HG03342 (cell line): ENCODE results near the gene LRPPRC.
"Not testable (repeated sequence)": the region's sequence is repeated elsewhere in the genome, so short reads cannot be mapped to it uniquely, and the experiment has no call there.

Experiments
- ATAC-seq: cut with Tn5 transposase; IDR thresholded peaks from one replicate; pipeline ENCODE4 v1.9.1; 2021; ENCODE audit warnings: mild to moderate bottlenecking, moderate library complexity; ENCODE audit not compliant: unreplicated experiment

The LRPPRC gene

DNA sequence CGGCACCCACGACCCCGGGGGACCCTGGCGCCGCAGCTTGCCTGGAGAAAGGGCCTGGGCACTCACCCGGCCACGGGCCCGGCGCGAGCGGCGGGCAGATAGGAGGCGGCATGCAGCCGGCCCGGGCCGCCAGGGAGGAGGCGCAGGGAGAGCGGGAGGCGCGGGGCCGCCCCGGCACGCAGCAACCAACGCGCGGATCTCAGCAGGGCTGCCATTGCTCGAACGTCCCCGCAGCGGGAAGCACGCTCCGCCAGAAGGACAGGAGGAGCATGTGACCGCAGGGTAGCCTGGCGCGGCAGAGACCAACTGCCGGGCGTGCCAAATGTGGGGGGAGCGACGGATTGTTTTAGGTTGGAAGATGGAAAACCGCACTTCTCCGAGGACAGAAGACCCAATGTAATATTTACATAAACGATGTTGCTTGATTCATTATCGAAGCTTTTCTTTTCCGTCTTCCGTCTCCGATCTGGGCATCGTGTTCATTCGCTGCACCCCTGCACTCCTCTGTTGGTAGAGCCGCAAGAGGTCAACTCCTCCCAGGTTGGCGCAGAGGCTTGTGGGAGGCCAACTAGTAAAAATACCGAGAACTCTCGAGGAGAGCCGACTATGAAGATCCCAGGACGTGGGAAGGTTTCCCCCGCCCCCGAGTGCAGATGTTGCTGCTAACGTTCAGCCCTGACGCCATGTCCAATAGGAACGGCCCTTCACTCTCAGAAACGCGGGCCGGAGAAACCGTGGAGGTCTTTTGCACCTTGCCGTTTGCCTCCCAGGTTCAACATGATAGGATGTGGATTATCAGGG, at the start of gene LRPPRC:
Gene LRPPRC, minus strand, starts transcription at position 257 of the 801 bp plus-strand sequence. Its CDS starts 42 bp downstream, at position 215.
- peak; percentile 88 for ATAC-seq

- no peak for ATAC-seq
Observed at GRCh38 chr2:44045061-44045460, 49.3 kb upstream of the LRPPRC start.

GRCh38 chr2:44044281-44044720, 48.5 kb upstream of the LRPPRC start:
- ATAC-seq: peak; percentile 99

- no peak for ATAC-seq
Observed at GRCh38 chr2:44040365-44040764, 44.6 kb upstream of the LRPPRC start.

DNA sequence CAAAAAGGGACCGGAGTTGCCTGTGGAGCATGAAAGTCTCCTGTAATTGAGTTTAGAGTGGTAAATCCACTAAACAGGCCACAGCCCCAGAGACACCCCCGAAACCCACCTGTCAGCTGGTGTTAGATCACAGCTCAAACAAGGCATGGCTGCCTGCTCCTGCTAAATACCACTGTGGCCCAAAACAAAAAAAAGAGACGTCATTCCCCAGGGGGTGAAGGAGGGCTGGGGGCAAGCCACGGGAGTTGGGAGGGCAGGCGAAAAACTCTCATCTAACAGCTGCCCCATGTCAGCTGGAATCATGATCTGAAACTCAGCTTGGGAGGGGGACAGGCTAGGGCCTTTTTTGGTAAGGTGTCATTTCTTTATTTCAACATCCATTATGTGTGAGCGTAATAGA, 42.5 kb upstream of the LRPPRC start:
- no peak for ATAC-seq

- ATAC-seq: no peak
Observed at GRCh38 chr2:44037221-44037620, 41.4 kb upstream of the LRPPRC start.

GRCh38 chr2:44033947-44034346, 38.2 kb upstream of the LRPPRC start:
- ATAC-seq: no peak

DNA sequence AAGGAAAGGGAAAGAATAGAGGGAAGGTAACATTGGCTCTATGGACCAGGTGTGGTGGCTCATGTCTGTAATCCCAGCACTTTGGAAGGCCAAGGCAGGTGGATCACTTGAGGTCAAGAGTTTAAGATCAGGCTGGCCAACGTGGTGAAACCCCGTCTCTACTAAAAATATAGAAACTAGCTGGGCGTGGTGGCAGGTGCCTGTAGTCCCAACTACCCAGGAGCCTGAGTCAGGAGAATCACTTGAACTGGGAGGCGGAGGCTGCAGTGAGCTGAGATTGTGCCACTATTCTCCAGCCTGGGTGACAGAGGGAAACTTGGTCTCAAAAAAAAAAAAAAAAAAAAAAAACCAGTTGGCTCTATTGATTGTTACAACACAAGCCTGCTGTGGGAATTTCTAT, 31.3 kb upstream of the LRPPRC start:
- ATAC-seq: not testable (repeated sequence)

DNA sequence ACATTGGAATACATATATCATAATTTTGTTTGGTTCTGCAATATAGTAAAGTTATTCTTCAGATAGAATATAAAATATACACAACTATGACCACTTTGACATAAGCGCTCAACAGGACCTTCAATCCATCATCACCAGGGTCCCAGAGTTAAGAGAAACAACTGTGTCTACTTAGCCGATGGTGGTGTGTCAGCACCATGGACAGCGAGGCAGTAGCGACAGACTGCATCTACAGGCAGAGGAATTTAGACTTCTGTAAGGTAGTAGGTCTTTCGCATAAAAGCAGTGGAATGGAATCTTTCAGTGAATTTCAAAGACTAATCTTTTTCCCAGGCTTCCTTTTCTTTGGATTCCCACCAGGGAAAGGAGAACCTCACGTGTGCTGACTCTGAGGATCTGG, 20.5 kb upstream of the LRPPRC start:
- no peak for ATAC-seq

DNA sequence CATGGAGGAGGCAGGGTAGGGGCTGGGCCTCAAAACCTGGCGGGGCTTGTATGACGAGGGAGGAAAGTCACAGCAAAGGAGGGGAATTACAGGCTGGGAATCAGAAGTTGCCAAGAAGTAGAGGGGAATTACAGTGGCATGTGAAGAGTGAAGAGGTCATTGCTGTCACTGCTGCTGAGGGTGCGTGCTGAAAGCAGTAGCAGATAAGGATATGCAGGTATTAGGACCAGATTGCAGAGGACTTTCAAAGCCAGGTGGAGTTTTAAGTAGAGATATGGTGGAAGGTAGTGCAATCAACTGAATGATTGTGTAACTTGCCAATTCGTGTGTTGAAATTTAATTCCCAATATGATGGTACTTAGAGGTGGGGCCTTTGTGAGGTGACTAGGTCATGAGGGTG, 19.4 kb upstream of the LRPPRC start:
- ATAC-seq: no peak

- ATAC-seq: not testable (repeated sequence)
Observed at GRCh38 chr2:44013205-44013604, 17.4 kb upstream of the LRPPRC start.

DNA sequence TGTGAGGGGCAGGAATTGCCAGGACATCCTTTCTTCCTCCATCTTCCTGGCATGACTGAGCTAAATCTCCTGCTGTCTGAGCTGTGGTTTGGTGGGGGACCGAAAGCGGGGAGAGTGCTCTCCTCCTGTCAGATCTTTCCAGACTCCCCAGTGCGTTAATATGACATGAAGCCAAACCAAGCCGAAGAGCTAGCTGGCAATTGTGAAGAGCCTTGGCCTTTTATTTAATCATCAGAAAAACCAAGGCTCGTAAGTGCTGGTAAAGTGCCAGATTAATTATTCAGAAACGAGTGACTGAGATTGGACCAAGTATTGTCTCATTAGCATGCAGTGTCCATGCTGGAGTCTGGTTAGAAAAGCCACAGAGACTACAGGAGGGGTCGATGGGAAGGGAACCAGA, 14.5 kb upstream of the LRPPRC start:
- no peak for ATAC-seq

- no peak for ATAC-seq
Observed at GRCh38 chr2:44009136-44009735, 13.4 kb upstream of the LRPPRC start.

DNA sequence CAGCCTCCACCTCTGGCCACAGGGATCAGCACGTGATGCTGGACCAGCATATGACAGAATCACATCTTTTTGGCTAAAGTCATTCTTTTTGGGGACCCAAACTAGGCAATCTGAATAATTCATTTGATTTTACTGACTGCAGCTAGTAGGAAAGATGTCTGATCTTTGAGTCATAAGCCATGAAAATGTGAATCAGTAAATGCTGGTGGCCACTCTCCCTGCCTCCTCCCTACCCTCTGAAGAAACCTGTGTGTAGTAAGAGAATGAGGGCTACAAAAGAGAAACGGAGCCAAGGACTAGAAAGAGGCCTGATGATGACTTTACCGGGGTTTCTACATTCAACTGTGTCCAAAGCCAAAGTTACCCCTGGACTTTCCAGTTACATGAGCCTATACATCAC, 10.1 kb upstream of the LRPPRC start:
- no peak for ATAC-seq

- ATAC-seq: no peak
Observed at GRCh38 chr2:44004735-44005602, 9.2 kb upstream of the LRPPRC start.

GRCh38 chr2:44001716-44002115, 5.9 kb upstream of the LRPPRC start:
- no peak for ATAC-seq

- ATAC-seq: no peak
Observed at GRCh38 chr2:43998263-43998662, 2.5 kb upstream of the LRPPRC start.

- no peak for ATAC-seq
Observed at GRCh38 chr2:43993437-43993836, 2.4 kb downstream of the LRPPRC start.

DNA sequence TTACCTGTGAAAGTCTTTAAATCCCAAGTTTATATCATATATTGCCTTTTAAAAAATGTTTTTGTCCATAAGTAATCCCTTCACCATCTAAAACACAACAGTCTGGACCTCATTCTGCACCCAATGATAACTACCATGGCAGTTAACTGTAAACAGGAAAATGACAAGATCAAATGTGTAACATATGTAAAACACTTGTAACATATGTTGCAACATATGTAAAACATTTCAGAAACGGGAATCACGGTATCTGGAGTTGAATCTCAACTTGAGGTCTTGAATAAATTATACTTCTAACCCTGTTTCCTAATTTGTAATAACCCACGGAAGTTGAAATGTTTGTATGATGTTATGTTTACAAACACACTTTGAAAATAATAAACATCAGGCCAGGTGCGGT, 6.2 kb downstream of the LRPPRC start:
- no peak for ATAC-seq

- no peak for ATAC-seq
Observed at GRCh38 chr2:43986600-43986999, 9.2 kb downstream of the LRPPRC start.

GRCh38 chr2:43985359-43985758, 10.4 kb downstream of the LRPPRC start:
- ATAC-seq: no peak

- ATAC-seq: no peak
Observed at GRCh38 chr2:43984533-43984932, 11.3 kb downstream of the LRPPRC start.
